OCI-LY1 (cell line): Measurements from ENCODE around the gene TMEM50A.

ENCODE experiments used
- H2AFZ ChIP-seq: fragments of 200-600 bp; sonication (generic), shearing (Covaris generic); 2 replicates; pipeline ENCODE4 v1.6.0; 2014; ENCODE audit warnings: antibody characterized with exemption, mild to moderate bottlenecking, low read length
- H3F3A ChIP-seq: fragments of 200-600 bp; sonication (generic), shearing (Covaris generic); 2 replicates; pipeline ENCODE4 v1.6.0; 2014; ENCODE audit warnings: mild to moderate bottlenecking, antibody characterized with exemption, low read length, moderate library complexity; ENCODE audit not compliant: insufficient read depth
- H3K27ac ChIP-seq: fragments of 200-600 bp; sonication (generic); 2 replicates; pipeline ENCODE4 v1.5.1; 2014; ENCODE audit warnings: low read length, mixed run types, mild to moderate bottlenecking, low read depth; ENCODE audit not compliant: poor library complexity, severe bottlenecking
- H3K27me3 ChIP-seq: fragments of 200-600 bp; sonication (generic); 2 replicates; pipeline ENCODE4 v1.6.0; 2014; ENCODE audit warnings: antibody characterized with exemption, mild to moderate bottlenecking, low read length, moderate library complexity; ENCODE audit not compliant: insufficient read depth
- H3K36me3 ChIP-seq: fragments of 200-600 bp; sonication (generic); 2 replicates; pipeline ENCODE4 v1.6.1; 2014; ENCODE audit warnings: mild to moderate bottlenecking, antibody characterized with exemption, low read length, moderate library complexity, mixed read lengths; ENCODE audit not compliant: insufficient read depth
- H3K4me1 ChIP-seq: fragments of 200-600 bp; sonication (generic); 2 replicates; pipeline ENCODE4 v1.5.1; 2014; ENCODE audit warnings: mild to moderate bottlenecking, low read length, moderate library complexity; ENCODE audit not compliant: insufficient read depth, severe bottlenecking
- H3K4me2 ChIP-seq: fragments of 200-600 bp; sonication (generic), shearing (Covaris generic); 2 replicates; pipeline ENCODE4 v1.6.1; 2014; ENCODE audit warnings: low read length
- H3K4me3 ChIP-seq: fragments of 200-600 bp; sonication (generic); 2 replicates; pipeline ENCODE4 v1.5.1; 2014; ENCODE audit warnings: low read length, low read depth, mild to moderate bottlenecking, mixed read lengths; ENCODE audit not compliant: poor library complexity, severe bottlenecking
- H3K79me2 ChIP-seq: fragments of 200-600 bp; shearing (Covaris generic); 2 replicates; pipeline ENCODE4 v1.6.1; 2016; ENCODE audit warnings: mixed run types, low read length, mixed read lengths; ENCODE audit not compliant: insufficient read depth
- H3K9ac ChIP-seq: fragments of 200-600 bp; sonication (generic), shearing (Covaris generic); 2 replicates; pipeline ENCODE4 v1.6.1; 2014; ENCODE audit warnings: mild to moderate bottlenecking, low read length, mixed read lengths
- H3K9me2 ChIP-seq: fragments of 200-600 bp; sonication (generic), shearing (Covaris generic); 2 replicates; pipeline ENCODE4 v1.6.1; 2014; ENCODE audit warnings: low read depth, mild to moderate bottlenecking, low read length, mixed read lengths
- H3K9me3 ChIP-seq: fragments of 200-600 bp; shearing (Covaris generic); 2 replicates; pipeline ENCODE4 v1.6.1; 2014; ENCODE audit warnings: low read length, mixed read lengths
- H4K20me1 ChIP-seq: fragments of 200-600 bp; sonication (generic), shearing (Covaris generic); 2 replicates; pipeline ENCODE4 v1.6.0; 2016; ENCODE audit warnings: mild to moderate bottlenecking, low read length; ENCODE audit not compliant: insufficient read depth
- CTCF ChIP-seq: fragments of 200-600 bp; sonication (generic), shearing (Covaris generic); IDR thresholded peaks from 2 replicates; pipeline ENCODE4 v1.5.1; 2017; ENCODE audit warnings: mild to moderate bottlenecking, antibody characterized with exemption, low read length, moderate library complexity, mixed read lengths
- EZH2 ChIP-seq: fragments of 200-600 bp; sonication (generic), shearing (Covaris generic); IDR thresholded peaks from 2 replicates; pipeline ENCODE4 v1.8.0; 2017; ENCODE audit warnings: borderline replicate concordance, mixed run types, mild to moderate bottlenecking, antibody characterized with exemption, low read length, moderate library complexity, mixed read lengths

The TMEM50A gene

DNA sequence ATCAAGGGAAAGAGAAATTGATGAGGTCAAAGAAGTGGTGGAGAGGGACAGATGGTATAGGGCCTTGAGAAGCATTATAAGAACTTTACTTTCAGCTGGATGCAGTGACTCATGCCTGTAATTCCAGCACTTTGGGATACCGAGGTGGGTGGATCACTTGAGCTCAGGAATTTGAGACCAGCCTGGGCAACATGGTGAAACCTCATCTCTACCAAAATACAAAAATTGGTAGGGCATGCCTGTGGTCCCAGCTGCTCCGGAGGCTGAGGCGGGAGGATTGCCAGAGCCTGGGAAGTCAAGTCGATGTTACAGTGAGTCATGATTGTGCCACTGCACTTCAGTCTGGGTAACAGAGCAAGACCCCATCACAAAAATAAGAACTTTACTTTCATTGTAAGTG is 5.7 kb downstream of the TMEM50A start:
- Histone ChIP-seq H3K27ac (no peak overlapping the region), H3K4me2 (no peak overlapping the region), H3K36me3 (peaks cover 58% of the 10 kb centered on the region), H3K9me3 (no peaks in the 10 kb centered on the region), H3K4me3 (no peak overlapping the region), H3K9ac (no peak overlapping the region), H3K79me2 (peaks cover 56% of the 10 kb centered on the region), H3F3A (no peaks in the 10 kb centered on the region; the same call in 1 of the 2 replicates), H2AFZ (no peak overlapping the region), H3K9me2 (no peaks in the 10 kb centered on the region), H4K20me1 (no peaks in the 10 kb centered on the region), H3K27me3 (no peaks in the 10 kb centered on the region), H3K4me1 (peaks cover 18% of the 10 kb centered on the region)
- TF ChIP-seq CTCF, result no peak
- no peak for TF ChIP-seq EZH2

GRCh38 chr1:25347556-25347955 is 9.4 kb downstream of the TMEM50A start:
- peaks cover 19% of the 10 kb centered on the region for H3K79me2 ChIP-seq
- no peaks in the 10 kb centered on the region for H3K9me3 ChIP-seq
- H3K27ac ChIP-seq, result no peak overlapping the region
- peaks cover 80% of the 10 kb centered on the region for H3K36me3 ChIP-seq
- H2AFZ ChIP-seq, result no peak overlapping the region
- H3K9ac ChIP-seq, result no peak overlapping the region
- no peaks in the 10 kb centered on the region for H3K9me2 ChIP-seq
- no peaks in the 10 kb centered on the region for H3K27me3 ChIP-seq
- no peaks in the 10 kb centered on the region for H4K20me1 ChIP-seq
- TF ChIP-seq CTCF, result no peak
- TF ChIP-seq EZH2, result no peak
- H3K4me1 ChIP-seq, result no peaks in the 10 kb centered on the region
- H3K4me2 ChIP-seq, result no peak overlapping the region
- no peak overlapping the region for H3K4me3 ChIP-seq
- no peaks in the 10 kb centered on the region; the same call in 1 of the 2 replicates for H3F3A ChIP-seq

DNA sequence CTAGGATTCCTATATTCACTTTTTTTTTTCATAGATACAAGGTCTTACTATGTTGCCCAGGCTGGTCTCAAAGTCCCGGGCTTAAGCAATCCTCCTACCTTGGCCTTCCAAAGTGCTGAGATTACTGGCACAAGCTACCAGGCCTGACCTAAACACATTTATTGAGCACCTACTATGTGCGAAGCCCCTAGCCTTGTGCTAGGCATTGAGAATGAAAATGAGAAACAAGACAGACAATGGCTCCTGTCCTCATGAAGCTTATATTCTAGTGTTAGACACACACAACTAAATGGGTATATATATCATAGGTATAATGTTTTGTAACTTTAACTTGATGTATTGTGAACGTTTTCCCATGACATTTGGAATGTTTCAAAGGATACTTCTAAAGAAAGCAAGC is 11.5 kb downstream of the TMEM50A start:
- peaks cover 76% of the 10 kb centered on the region for H3K36me3 ChIP-seq

More for the DNA sequence above, 11.5 kb downstream of the TMEM50A start:
- Histone ChIP-seq H4K20me1 (no peaks in the 10 kb centered on the region), H3K9ac (no peak overlapping the region), H3K4me2 (no peak overlapping the region), H3K4me1 (no peaks in the 10 kb centered on the region), H3K27ac (no peak overlapping the region), H3K4me3 (no peak overlapping the region), H3K27me3 (no peaks in the 10 kb centered on the region), H3K9me3 (no peaks in the 10 kb centered on the region), H3K9me2 (no peaks in the 10 kb centered on the region), H3K79me2 (peaks cover 4% of the 10 kb centered on the region; the same call in 1 of the 2 replicates), H3F3A (no peaks in the 10 kb centered on the region), H2AFZ (no peak overlapping the region)
- TF ChIP-seq EZH2 (no peak), CTCF (no peak)
